Mesodermal cell (in vitro differentiated cells): ENCODE results near the gene HADHA.

Experiments
- H3K27ac ChIP-seq: 2 replicates; pipeline ENCODE4 v1.7.0; 2013; ENCODE audit warnings: mild to moderate bottlenecking, low read depth, low read length, moderate library complexity; ENCODE audit not compliant: severe bottlenecking
- H3K36me3 ChIP-seq: 2 replicates; pipeline ENCODE4 v1.7.1; 2013; ENCODE audit warnings: mild to moderate bottlenecking, low read length, moderate library complexity; ENCODE audit not compliant: control insufficient read depth, insufficient read depth
- H3K4me1 ChIP-seq: one replicate; pipeline ENCODE4 v1.7.1; 2013; ENCODE audit warnings: mild to moderate bottlenecking, low read length; ENCODE audit not compliant: insufficient read depth, control insufficient read depth, poor library complexity, severe bottlenecking
- H3K4me3 ChIP-seq: 2 replicates; pipeline ENCODE4 v1.7.0; 2013; ENCODE audit warnings: low read length, control low read depth, mild to moderate bottlenecking; ENCODE audit not compliant: insufficient read depth, poor library complexity, severe bottlenecking; ENCODE audit errors: extremely low read depth
- H3K9me3 ChIP-seq: 2 replicates; pipeline ENCODE4 v1.7.1; 2013; ENCODE audit warnings: mild to moderate bottlenecking, low read length, moderate library complexity; ENCODE audit not compliant: control insufficient read depth
- WGBS, 2 experiments: methylation state at CpG; one replicate each; pipeline ENCODE4 v1.1.5; 2013; ENCODE audit warnings: missing lambda C conversion rate in 2 of 2; ENCODE audit not compliant: insufficient coverage in 2 of 2; 5-methylcytosine and 5-hydroxymethylcytosine counted together

Gene HADHA

GRCh38 chr2:26245231-26245732, 850 bp upstream of the HADHA start:
- Histone ChIP-seq H3K36me3 (no peaks in the 10 kb centered on the region), H3K4me1 (peaks cover 11% of the 10 kb centered on the region), H3K9me3 (no peaks in the 10 kb centered on the region), H3K4me3 (peak overlapping the region; percentile 91), H3K27ac (peak overlapping the region; percentile 99)
- WGBS, 2 experiments, result 0% methylated on average over 5 to 14 of the region's 21 CpGs

DNA sequence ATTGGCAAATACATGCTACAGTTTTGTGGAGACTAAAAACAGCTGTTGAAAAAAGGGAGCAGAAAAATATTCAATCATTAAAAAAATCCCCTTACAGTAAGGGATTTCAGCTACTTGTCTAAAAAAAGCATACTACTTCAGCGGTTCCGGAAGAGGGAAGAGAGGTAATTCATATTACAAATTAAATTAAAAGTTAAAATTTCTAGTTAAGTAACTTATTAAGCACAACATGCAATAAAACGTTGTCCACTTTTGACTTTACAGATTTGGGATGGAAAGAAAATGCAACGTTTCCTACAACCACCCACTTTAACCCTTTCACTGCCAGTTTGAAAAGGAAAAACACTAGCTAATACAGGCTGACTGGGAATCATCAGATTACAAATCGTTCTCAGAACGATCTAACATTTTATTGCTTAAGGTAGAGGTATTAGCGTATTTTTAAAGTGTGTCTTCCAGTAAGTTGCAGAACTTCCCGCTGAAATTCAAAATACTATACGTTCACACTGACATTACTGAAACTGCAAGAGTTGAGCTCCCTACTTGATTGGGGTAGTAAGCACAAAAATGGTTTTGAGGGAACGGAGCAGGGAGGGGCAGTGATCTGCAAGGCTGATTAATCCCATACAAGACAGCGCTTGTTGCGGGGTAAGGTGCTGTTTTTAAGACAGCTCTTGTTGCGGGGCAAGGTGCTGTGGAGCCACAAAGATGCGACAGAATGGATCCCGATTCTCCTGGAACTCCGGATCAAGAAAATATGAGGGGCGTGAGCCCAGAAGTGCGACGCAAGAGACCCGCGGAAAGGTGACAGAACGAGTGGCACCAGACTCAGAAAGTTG, 743 bp downstream of the HADHA start:
- H3K9me3 ChIP-seq, result no peaks in the 10 kb centered on the region
- peaks cover 6% of the 10 kb centered on the region for H3K36me3 ChIP-seq
- peak overlapping the region; percentile 99 for H3K27ac ChIP-seq
- 0 to 1% methylated on average over 13 of the region's 22 CpGs for WGBS, 2 experiments
- H3K4me3 ChIP-seq, result peak overlapping the region; percentile 91
- H3K4me1 ChIP-seq, result peaks cover 11% of the 10 kb centered on the region

- WGBS, 2 experiments, result 93 to 97% methylated on average over 2 to 4 of the region's 6 CpGs
- H3K4me3 ChIP-seq, result no peak overlapping the region
- H3K9me3 ChIP-seq, result no peaks in the 10 kb centered on the region
- H3K36me3 ChIP-seq, result peaks cover 23% of the 10 kb centered on the region
- no peak overlapping the region for H3K27ac ChIP-seq
- peaks cover 11% of the 10 kb centered on the region for H3K4me1 ChIP-seq
Measured at GRCh38 chr2:26241928-26242436, 2.5 kb downstream of the HADHA start.

- H3K27ac ChIP-seq, result no peak overlapping the region
- no peaks in the 10 kb centered on the region for H3K9me3 ChIP-seq
- peaks cover 56% of the 10 kb centered on the region for H3K36me3 ChIP-seq
- WGBS, 2 experiments, result no CpG with 5 or more reads among the region's 4 CpGs
- H3K4me1 ChIP-seq, result peaks cover 4% of the 10 kb centered on the region
- no peak overlapping the region for H3K4me3 ChIP-seq
Measured at GRCh38 chr2:26238311-26238958, 6.0 kb downstream of the HADHA start.

- no peaks in the 10 kb centered on the region for H3K9me3 ChIP-seq
- H3K4me1 ChIP-seq, result no peaks in the 10 kb centered on the region
- H3K27ac ChIP-seq, result no peak overlapping the region
- no peak overlapping the region for H3K4me3 ChIP-seq
- no CpG with 5 or more reads among the region's 1 CpG for WGBS, 2 experiments
- H3K36me3 ChIP-seq, result peaks cover 61% of the 10 kb centered on the region
Measured at GRCh38 chr2:26237868-26238267, 6.6 kb downstream of the HADHA start.

DNA sequence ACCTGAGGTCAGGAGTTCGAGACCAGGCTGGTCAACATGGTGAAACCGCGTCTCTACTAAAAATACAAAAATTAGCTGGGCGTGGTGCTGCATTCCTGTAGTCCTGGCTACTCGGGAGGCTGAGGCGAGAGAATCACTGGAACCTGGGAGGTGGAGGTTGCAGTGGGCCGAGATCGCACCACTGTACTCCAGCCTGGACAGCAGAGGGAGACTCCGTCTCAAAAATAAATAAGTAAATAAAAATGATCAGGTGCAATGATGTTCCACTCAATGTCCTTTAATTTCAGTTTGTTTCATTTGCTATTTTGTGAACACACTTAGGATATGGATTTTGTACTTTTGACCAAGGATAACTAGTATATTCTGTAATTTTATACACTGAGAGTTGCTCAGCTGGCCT, 9.3 kb downstream of the HADHA start:
- Histone ChIP-seq H3K4me1 (no peaks in the 10 kb centered on the region), H3K4me3 (no peak overlapping the region), H3K36me3 (peaks cover 84% of the 10 kb centered on the region), H3K9me3 (no peaks in the 10 kb centered on the region), H3K27ac (no peak overlapping the region)
- 86 to 89% methylated on average over 6 of the region's 9 CpGs for WGBS, 2 experiments

- WGBS, 2 experiments, result 100% methylated on average over 1 of the region's 2 CpGs; no CpG with 5 or more reads in 1 of the 2 experiments
- Histone ChIP-seq H3K4me3 (no peak overlapping the region), H3K36me3 (peaks cover 85% of the 10 kb centered on the region), H3K9me3 (peaks cover 4% of the 10 kb centered on the region), H3K4me1 (no peaks in the 10 kb centered on the region), H3K27ac (no peak overlapping the region)
Measured at GRCh38 chr2:26230806-26231205, 13.6 kb downstream of the HADHA start.

DNA sequence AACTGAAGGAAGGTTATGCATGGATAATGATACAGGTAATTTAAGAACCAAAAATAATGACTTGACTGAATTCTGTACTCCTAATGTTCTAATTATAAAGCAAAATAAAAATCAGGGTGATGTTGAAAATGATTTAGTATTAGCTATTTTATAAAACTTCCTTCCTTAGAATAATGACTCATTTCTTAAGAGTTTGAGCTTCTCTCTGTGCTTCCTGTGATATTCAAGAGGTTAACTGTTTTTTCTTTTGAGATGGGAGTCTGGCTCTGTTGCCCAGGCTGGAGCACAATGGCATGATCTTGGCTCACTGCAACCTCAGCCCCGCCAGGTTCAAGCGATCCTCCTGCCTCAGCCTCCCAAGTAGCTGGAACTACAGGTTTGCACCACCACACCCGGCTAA, 14.8 kb downstream of the HADHA start:
- WGBS, 2 experiments, result 88 to 100% methylated on average over 3 of the region's 3 CpGs
- peaks cover 75% of the 10 kb centered on the region for H3K36me3 ChIP-seq
- H3K27ac ChIP-seq, result no peak overlapping the region
- H3K4me3 ChIP-seq, result no peak overlapping the region
- H3K4me1 ChIP-seq, result no peaks in the 10 kb centered on the region
- H3K9me3 ChIP-seq, result peaks cover 4% of the 10 kb centered on the region

DNA sequence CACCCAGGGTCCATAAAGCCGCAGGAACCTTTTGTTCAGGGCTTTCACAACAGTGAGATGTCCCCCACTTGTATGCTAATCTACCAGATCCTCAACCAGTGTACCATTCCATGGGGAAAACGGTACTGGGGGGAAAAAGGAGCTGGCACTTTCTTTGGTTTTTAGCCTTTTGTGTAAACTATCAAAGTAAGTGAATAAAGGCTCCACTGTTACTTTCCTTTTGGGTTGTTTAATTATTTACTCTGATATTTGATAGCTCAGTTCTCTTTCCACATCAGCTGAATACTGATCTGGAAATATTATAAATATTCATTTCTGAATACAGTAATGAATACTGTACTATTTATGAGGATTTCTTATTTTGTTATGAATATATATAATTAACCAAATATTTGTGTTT, 20.3 kb downstream of the HADHA start:
- Histone ChIP-seq H3K9me3 (peaks cover 4% of the 10 kb centered on the region), H3K27ac (no peak overlapping the region), H3K36me3 (peaks cover 64% of the 10 kb centered on the region), H3K4me3 (no peak overlapping the region), H3K4me1 (no peaks in the 10 kb centered on the region)
- no CpG with 5 or more reads among the region's 2 CpGs for WGBS, 2 experiments

DNA sequence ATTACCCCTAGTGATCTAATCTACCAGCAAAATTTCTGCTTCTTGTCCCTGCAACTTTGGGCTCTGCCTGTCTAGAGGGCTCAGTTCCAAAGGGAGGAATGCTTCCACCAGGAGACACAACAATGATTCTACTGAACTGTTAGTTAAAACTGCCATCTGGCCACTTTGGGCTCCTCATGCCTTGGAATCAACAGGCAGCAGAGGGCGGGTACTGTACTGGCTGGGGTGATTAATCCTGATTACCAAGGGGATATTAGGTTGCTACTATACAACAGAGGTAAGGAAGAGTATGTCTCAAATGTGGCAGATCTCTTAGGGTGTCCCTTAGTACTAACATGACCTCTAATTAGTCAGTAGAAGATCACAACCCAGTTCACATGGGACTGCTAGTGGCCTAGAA, 21.4 kb downstream of the HADHA start:
- Histone ChIP-seq H3K36me3 (peaks cover 60% of the 10 kb centered on the region), H3K4me3 (no peak overlapping the region), H3K9me3 (peaks cover 4% of the 10 kb centered on the region), H3K27ac (no peak overlapping the region), H3K4me1 (no peaks in the 10 kb centered on the region)
- no CpG with 5 or more reads among the region's 1 CpG for WGBS, 2 experiments
